Hepatocyte (in vitro differentiated cells): Measurements from ENCODE around the gene FMNL2. TPM values are rescaled to one million over a fixed set of nuclear protein-coding genes. Genes with fewer than 3 reads are reported as not detected.
A peak's percentile ranks its signal among the peaks of the same experiment; 100 is the strongest.

Source experiments
- DNase-seq: peaks from one replicate; pipeline ENCODE4 v3.0.0-alpha.2; 2016; ENCODE audit warnings: low spot score
- H2AFZ ChIP-seq: fragments of 200-600 bp; sonication (generic); 2 replicates; pipeline ENCODE4 v1.6.0; 2016; ENCODE audit warnings: antibody characterized with exemption, mild to moderate bottlenecking
- H3K27ac ChIP-seq: fragments of 200-600 bp; sonication (generic); 2 replicates; pipeline ENCODE4 v1.5.1; 2016; ENCODE audit warnings: mild to moderate bottlenecking
- H3K27me3 ChIP-seq: fragments of 200-600 bp; sonication (generic); 2 replicates; pipeline ENCODE4 v1.6.1; 2016
- H3K36me3 ChIP-seq: fragments of 200-600 bp; sonication (generic); replicated peaks from 2 replicates; pipeline ENCODE4 v1.5.1; 2016; ENCODE audit warnings: low read depth; ENCODE audit not compliant: insufficient read depth
- H3K4me1 ChIP-seq: fragments of 200-600 bp; sonication (generic); 2 replicates; pipeline ENCODE4 v1.5.1; 2016; ENCODE audit warnings: mild to moderate bottlenecking, moderate library complexity; ENCODE audit not compliant: insufficient read depth
- H3K4me2 ChIP-seq: fragments of 200-600 bp; sonication (generic); 2 replicates; pipeline ENCODE4 v1.6.0; 2016
- H3K4me3 ChIP-seq: fragments of 200-600 bp; sonication (generic); 2 replicates; pipeline ENCODE4 v1.5.1; 2016; ENCODE audit warnings: mild to moderate bottlenecking
- H3K79me2 ChIP-seq: fragments of 200-600 bp; sonication (generic); 2 replicates; pipeline ENCODE4 v1.6.0; 2017; ENCODE audit warnings: mild to moderate bottlenecking
- H3K9me2 ChIP-seq: fragments of 200-600 bp; sonication (generic); replicated peaks from 2 replicates; pipeline ENCODE4 v1.6.0; 2017; ENCODE audit warnings: mild to moderate bottlenecking; ENCODE audit not compliant: insufficient read depth
- H3K9me3 ChIP-seq: fragments of 200-600 bp; sonication (generic); 2 replicates; pipeline ENCODE4 v1.5.1; 2016; ENCODE audit warnings: low read depth, mild to moderate bottlenecking
- H4K20me1 ChIP-seq: fragments of 200-600 bp; sonication (generic); 2 replicates; pipeline ENCODE4 v1.6.0; 2016; ENCODE audit warnings: mild to moderate bottlenecking; ENCODE audit not compliant: insufficient read depth, poor library complexity, severe bottlenecking
- CTCF ChIP-seq: fragments of 200-600 bp; sonication (generic); IDR thresholded peaks from 2 replicates; pipeline ENCODE4 v1.5.1; 2016; ENCODE audit warnings: antibody characterized with exemption, mild to moderate bottlenecking; ENCODE audit not compliant: poor library complexity
- EZH2 ChIP-seq: fragments of 200-600 bp; sonication (generic); IDR thresholded peaks from 2 replicates; pipeline ENCODE4 v1.6.1; 2016; ENCODE audit warnings: antibody characterized with exemption, mild to moderate bottlenecking, borderline replicate concordance
- EZH2phosphoT487 ChIP-seq: fragments of 200-600 bp; sonication (generic); IDR thresholded peaks from one replicate; pipeline ENCODE4 v1.6.1; 2018; ENCODE audit warnings: antibody characterized with exemption, mild to moderate bottlenecking, low read depth, moderate library complexity; ENCODE audit not compliant: unreplicated experiment, severe bottlenecking
- WGBS: methylation state at CpG from one replicate; pipeline ENCODE4 v1.1.6; 2016; ENCODE audit warnings: low lambda C conversion rate; ENCODE audit errors: missing lambda C conversion rate; 5-methylcytosine and 5-hydroxymethylcytosine counted together
- polyA plus RNA-seq: library from polyadenylated mRNA; unstranded; fragments of >200 nt; fragmentation: Nextera tagmentation; extraction: Ambion mirVana; gene quantifications from 2 replicates; pipeline ENCODE4 v1.2.1, GENCODE V29; 2016
- total RNA-seq: library from RNA; depleted of rRNA; stranded (reverse); fragments of >200 nt; gene quantifications from 2 replicates; pipeline ENCODE4 v1.2.3, GENCODE V29; 2014

FMNL2 gene
- total and polyA plus RNA-seq, 2 experiments from 2014 or later: 11.7 to 53.6 TPM

GRCh38 chr2:152543717-152544116 is 208.7 kb downstream of the FMNL2 start:
- WGBS: 93% methylated on average over 4 of the region's 4 CpGs
- H3K27me3 ChIP-seq: no peaks in the 10 kb centered on the region
- H3K36me3 ChIP-seq: no peaks in the 10 kb centered on the region
- peaks cover 34% of the 10 kb centered on the region for H3K79me2 ChIP-seq
- TF ChIP-seq EZH2 (no peak), EZH2phosphoT487 (no peak), CTCF (no peak)
- H4K20me1 ChIP-seq: no peaks in the 10 kb centered on the region
- H3K4me3 ChIP-seq: no peak overlapping the region
- H3K4me2 ChIP-seq: no peak overlapping the region
- no peak overlapping the region for H2AFZ ChIP-seq
- H3K27ac ChIP-seq: peak overlapping the region; percentile 94
- no peaks in the 10 kb centered on the region for H3K9me2 ChIP-seq
- H3K9me3 ChIP-seq: no peaks in the 10 kb centered on the region
- no peak for DNase-seq
- H3K4me1 ChIP-seq: peaks cover 36% of the 10 kb centered on the region

GRCh38 chr2:152544638-152545037 is 209.7 kb downstream of the FMNL2 start:
- WGBS: 73% methylated on average over 2 of the region's 2 CpGs
- H2AFZ ChIP-seq: no peak overlapping the region
- no peaks in the 10 kb centered on the region for H3K9me3 ChIP-seq
- no peaks in the 10 kb centered on the region for H3K27me3 ChIP-seq
- peak overlapping the region; percentile 94 for H3K27ac ChIP-seq
- no peaks in the 10 kb centered on the region for H4K20me1 ChIP-seq
- peaks cover 27% of the 10 kb centered on the region for H3K79me2 ChIP-seq
- H3K36me3 ChIP-seq: no peaks in the 10 kb centered on the region
- DNase-seq: no peak
- TF ChIP-seq EZH2: no peak
- no peak for TF ChIP-seq CTCF
- no peak for TF ChIP-seq EZH2phosphoT487
- no peak overlapping the region for H3K4me2 ChIP-seq
- no peaks in the 10 kb centered on the region for H3K9me2 ChIP-seq
- no peak overlapping the region for H3K4me3 ChIP-seq
- peaks cover 36% of the 10 kb centered on the region for H3K4me1 ChIP-seq

GRCh38 chr2:152546230-152546837 is 211.4 kb downstream of the FMNL2 start:
- Histone ChIP-seq H3K9me2 (no peaks in the 10 kb centered on the region), H3K4me1 (peaks cover 40% of the 10 kb centered on the region), H4K20me1 (no peaks in the 10 kb centered on the region), H2AFZ (no peak overlapping the region), H3K4me3 (no peak overlapping the region), H3K9me3 (no peaks in the 10 kb centered on the region), H3K36me3 (no peaks in the 10 kb centered on the region), H3K79me2 (peaks cover 14% of the 10 kb centered on the region), H3K27ac (peak overlapping the region; percentile 73), H3K4me2 (no peak overlapping the region), H3K27me3 (no peaks in the 10 kb centered on the region)
- peak; percentile 54 for DNase-seq
- no peak for TF ChIP-seq EZH2
- TF ChIP-seq CTCF: no peak
- no peak for TF ChIP-seq EZH2phosphoT487
- WGBS: 87% methylated on average over 8 of the region's 8 CpGs
